Upper lobe of left lung (tissue), 6 donors: ENCODE data around the gene PLEKHG2. TPM values are rescaled to one million over a fixed set of nuclear protein-coding genes. Genes with fewer than 3 reads are reported as not detected.

Experiments used
- ATAC-seq, 2 donors: fragments of 200-7000 bp; cut with Tn5 transposase; one replicate each; pipeline ENCODE4 v1.9.1; 2022; ENCODE audit warnings: mild to moderate bottlenecking in 2 of 2, moderate library complexity in 2 of 2; ENCODE audit not compliant: low FRiP score in 2 of 2
- DNase-seq, 2 donors: peaks; one replicate each; pipeline ENCODE4 v3.0.0-alpha.2; 2019 to 2020
- H3K27ac ChIP-seq, 4 donors: fragments of 200-600 bp; sonication (generic); one replicate each; pipeline ENCODE4 v1.5.1; 2016 to 2019
- H3K27me3 ChIP-seq, 4 donors: fragments of 200-600 bp; sonication (generic); one replicate each; pipeline ENCODE4 v1.5.1; 2017 to 2019
- H3K36me3 ChIP-seq, 4 donors: fragments of 200-600 bp; sonication (generic); one replicate each; pipeline ENCODE4 v1.5.1; 2016 to 2019
- H3K4me1 ChIP-seq, 4 donors: fragments of 200-600 bp; sonication (generic); one replicate each; pipeline ENCODE4 v1.5.1; 2018 to 2019
- H3K4me3 ChIP-seq, 4 donors: fragments of 200-600 bp; sonication (generic); one replicate each; pipeline ENCODE4 v1.5.1; 2017 to 2019; ENCODE audit warnings: mild to moderate bottlenecking in 2 of 4, moderate library complexity in 1 of 4
- H3K9me3 ChIP-seq, 4 donors: fragments of 200-600 bp; sonication (generic); one replicate each; pipeline ENCODE4 v1.5.1; 2018 to 2019
- EP300 ChIP-seq, 4 donors: sonication (generic); formaldehyde crosslinking; IDR thresholded peaks; one replicate each; pipeline ENCODE4 v1.5.1; 2017; ENCODE audit warnings: antibody characterized with exemption in 4 of 4, control low read depth in 2 of 4
- POLR2A ChIP-seq, 4 donors: fragments of 450-650 bp; IDR thresholded peaks; one replicate each; pipeline ENCODE4 v1.5.1; 2016 to 2017; ENCODE audit warnings: antibody characterized with exemption in 4 of 4, mild to moderate bottlenecking in 2 of 4
- POLR2AphosphoS5 ChIP-seq, 2 donors: sonication (generic); formaldehyde crosslinking; IDR thresholded peaks; one replicate each; pipeline ENCODE4 v1.5.1; 2017; ENCODE audit warnings: antibody characterized with exemption in 2 of 2
- WGBS, 2 donors: methylation state at CpG; one replicate each; pipeline ENCODE4 v1.1.5; 2017 to 2018; 5-methylcytosine and 5-hydroxymethylcytosine counted together
- total RNA-seq, 6 donors: library from RNA; depleted of rRNA in 4 of 6; stranded (reverse); fragments of >200 nt in 4 of 6; gene quantifications; one replicate each; pipeline versions ENCODE4 v1.1.0 to v1.2.1, GENCODE V29; 2016 to 2021
- TF ChIP-seq, protein P1 (sequence below), 6 experiments: fragments of 450-650 bp in 4 of 6; fragments of 200-600 bp in 2 of 6; sonication (generic) in 2 of 6; IDR thresholded peaks; one replicate each; pipeline ENCODE4 v1.5.1; 2016 to 2019; ENCODE audit warnings: antibody characterized with exemption in 6 of 6
- donor health status: DM: no; HTN: no; CAD: no; lungs with moderate emphysema.
- donor health status: DM: no; HTN: yes; CAD: no; lungs with severe emphysema.

PLEKHG2 gene
- total RNA-seq, 6 donors from 2014 or later = 15.8 to 48.1 (median 29.0) TPM

DNA sequence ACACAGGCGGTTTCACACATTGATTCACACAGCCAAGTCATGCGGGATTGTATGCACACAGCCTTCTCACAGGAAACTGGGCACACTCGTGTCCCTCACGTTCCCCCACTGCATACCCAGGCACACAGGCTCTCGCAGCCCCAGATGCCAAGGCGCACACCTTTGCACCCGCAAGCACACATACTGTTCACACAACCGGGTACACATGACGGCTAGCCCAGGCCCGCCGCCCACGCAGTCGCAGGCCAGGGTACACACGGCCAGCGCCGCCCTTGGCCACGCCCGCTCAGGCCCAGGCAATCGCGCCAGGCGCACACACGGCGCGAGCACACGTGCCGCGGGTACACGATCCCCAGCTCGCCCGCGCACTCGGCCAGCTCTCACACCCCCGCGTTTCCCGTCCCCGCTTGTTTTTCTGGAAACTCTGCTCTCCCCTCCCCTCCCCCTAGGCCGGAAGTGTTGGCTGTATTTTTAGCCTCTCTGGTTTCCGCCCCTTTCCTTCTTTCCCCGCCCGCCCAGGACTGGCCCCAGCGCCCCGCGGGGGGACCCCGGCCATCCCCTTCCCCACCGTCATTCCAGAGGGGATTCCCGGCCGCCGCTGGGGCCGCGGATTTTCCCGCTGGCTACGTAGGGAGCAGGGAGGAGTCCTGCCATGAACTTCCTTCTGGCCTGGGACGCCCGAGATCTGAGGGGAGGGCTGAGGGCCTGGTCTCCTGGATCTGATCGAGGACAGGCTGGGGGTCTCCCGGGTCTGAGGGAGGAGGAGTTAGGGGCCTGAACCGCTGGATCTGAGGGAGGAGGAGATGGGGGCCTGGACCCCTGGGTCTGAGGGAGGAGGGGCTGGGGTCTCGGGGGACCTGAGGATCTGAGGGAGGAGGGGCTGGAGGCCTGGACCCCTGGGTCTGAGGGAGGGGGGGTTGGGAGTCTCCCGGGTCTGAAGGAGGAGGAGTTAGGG, 9.8 kb upstream of the PLEKHG2 start:
- Histone ChIP-seq H3K36me3 (peaks cover 0 to 9% (median 3%) of the 10 kb centered on the region in 4 donors), H3K4me1 (peaks cover 54 to 81% (median 65%) of the 10 kb centered on the region in 4 donors), H3K9me3 (no peaks in the 10 kb centered on the region), H3K27me3 (no peaks in the 10 kb centered on the region), H3K4me3 (peak overlapping the region; percentile 30 to 53 (median 49)), H3K27ac (peak overlapping the region; percentile 99 to 100 (median 100))
- DNase-seq (peak; percentile 95 to 98), ATAC-seq (peak; percentile 47 to 67)
- TF ChIP-seq POLR2A (IDR thresholded peaks at IDR 0.05) = peak in 3 of 4 donors; percentile 24 to 74 (median 49)
- TF ChIP-seq EP300 (IDR thresholded peaks at IDR 0.05) = peak; percentile 29 to 97 (median 92)
- TF ChIP-seq, protein P1, sequence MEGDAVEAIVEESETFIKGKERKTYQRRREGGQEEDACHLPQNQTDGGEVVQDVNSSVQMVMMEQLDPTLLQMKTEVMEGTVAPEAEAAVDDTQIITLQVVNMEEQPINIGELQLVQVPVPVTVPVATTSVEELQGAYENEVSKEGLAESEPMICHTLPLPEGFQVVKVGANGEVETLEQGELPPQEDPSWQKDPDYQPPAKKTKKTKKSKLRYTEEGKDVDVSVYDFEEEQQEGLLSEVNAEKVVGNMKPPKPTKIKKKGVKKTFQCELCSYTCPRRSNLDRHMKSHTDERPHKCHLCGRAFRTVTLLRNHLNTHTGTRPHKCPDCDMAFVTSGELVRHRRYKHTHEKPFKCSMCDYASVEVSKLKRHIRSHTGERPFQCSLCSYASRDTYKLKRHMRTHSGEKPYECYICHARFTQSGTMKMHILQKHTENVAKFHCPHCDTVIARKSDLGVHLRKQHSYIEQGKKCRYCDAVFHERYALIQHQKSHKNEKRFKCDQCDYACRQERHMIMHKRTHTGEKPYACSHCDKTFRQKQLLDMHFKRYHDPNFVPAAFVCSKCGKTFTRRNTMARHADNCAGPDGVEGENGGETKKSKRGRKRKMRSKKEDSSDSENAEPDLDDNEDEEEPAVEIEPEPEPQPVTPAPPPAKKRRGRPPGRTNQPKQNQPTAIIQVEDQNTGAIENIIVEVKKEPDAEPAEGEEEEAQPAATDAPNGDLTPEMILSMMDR (IDR thresholded peaks at IDR 0.05) = peak in 2 of 6 experiments; percentile 12
- peak; percentile 94 to 99 for TF ChIP-seq POLR2AphosphoS5 (IDR thresholded peaks at IDR 0.05)
- 1 to 3% methylated on average over 28 to 54 of the region's 59 CpGs for WGBS, 2 donors

DNA sequence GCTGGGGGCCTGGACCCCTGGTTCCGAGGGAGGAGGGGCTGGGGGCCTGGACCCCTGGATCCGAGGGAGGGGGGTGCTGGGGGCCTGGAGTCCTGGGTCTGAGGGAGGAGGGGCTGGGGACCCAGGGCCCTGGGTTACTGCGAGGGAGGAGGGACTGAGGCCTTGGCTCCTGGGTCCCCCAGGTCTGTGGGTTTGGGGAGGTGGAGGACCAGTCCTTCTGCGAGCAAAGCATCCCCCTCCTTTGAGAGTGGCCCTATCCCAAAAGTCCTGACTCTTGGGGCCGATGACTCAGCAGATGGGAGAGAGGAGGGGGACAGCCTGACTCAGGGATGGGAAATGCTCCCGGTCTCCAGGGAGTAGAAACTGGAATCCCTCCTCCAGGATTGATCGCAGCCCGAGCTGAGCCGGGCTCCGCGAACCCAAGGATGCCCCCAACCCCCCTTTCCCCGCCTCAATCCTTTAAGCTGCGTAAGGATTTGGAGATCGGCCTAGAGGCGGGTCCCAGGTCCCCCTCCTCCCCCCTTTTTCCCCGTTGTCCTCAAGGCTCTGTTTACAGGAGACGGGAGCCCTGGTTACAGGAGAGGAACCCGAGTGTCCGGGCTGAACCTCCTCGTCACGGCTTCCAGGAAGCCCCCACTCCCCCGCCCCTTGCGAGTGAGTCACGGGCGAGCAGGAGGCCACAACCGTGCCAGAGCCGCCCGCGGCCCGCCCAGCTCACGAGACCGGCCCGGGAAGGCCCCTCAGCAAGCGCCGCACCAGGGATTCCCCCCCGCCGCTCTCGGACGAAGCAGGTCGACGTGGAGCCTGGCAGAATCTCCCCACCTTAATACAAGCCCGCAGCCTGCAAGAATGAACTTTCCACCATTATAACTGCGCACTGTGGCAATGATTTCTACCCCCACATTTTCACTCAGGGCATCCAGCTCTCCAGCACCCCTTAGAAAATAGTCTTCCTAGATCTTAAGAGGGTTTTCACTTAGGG, 8.8 kb upstream of the PLEKHG2 start:
- WGBS, 2 donors = 1 to 4% methylated on average over 11 to 24 of the region's 43 CpGs
- peak; percentile 98 to 100 (median 100) for TF ChIP-seq EP300 (IDR thresholded peaks at IDR 0.05)
- TF ChIP-seq POLR2A (IDR thresholded peaks at IDR 0.05) = peak in 3 of 4 donors; percentile 60 to 89 (median 76)
- TF ChIP-seq POLR2AphosphoS5 (IDR thresholded peaks at IDR 0.05) = peak; percentile 97 to 100
- TF ChIP-seq, protein P1 (IDR thresholded peaks at IDR 0.05) = no peak
- Histone ChIP-seq H3K36me3 (peaks cover 8 to 19% (median 13%) of the 10 kb centered on the region in 4 donors), H3K4me1 (peaks cover 46 to 71% (median 55%) of the 10 kb centered on the region in 4 donors), H3K27me3 (no peaks in the 10 kb centered on the region), H3K9me3 (no peaks in the 10 kb centered on the region), H3K4me3 (peak overlapping the region; percentile 30 to 53 (median 49)), H3K27ac (peak overlapping the region; percentile 99 to 100 (median 100))
- peak; percentile 99 to 100 for DNase-seq
- ATAC-seq = peak; percentile 67 to 87

DNA sequence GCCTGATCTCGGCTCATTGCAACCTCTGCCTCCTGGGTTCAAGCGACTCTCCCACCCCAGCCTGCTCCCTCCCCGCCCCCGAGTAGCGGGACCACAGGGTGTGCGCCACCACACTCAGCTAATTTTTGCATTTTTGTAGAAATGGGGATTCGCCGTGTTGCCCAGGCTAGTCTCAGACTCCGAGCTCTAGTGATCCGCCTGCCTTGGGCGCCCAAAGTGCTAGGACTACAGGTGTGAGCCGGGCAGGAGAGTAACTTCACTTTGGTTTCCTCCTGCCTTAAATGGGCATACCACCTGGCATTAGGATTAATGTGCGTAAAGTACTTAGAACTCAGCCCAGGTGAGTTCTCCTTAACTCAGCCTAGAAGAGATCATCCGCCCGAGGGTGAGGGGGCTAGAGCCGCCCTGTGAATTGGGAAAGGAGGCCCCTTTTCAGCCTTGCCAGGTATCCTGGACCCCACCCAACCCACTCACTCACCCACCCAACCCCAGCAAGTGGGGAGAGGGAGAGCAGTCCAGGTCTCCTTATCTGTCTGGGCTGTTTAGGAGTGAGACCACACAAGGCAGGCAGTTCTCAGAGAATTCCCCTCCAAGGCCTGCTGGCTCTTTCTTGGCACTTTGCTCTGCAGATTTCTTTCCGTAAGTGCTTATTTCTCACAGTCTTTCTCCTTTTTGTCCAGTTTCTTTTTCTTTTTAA, 7.1 kb upstream of the PLEKHG2 start:
- WGBS, 2 donors = 91 to 94% methylated on average over 15 to 17 of the region's 17 CpGs
- no peak for DNase-seq
- no peaks in the 10 kb centered on the region for H3K9me3 ChIP-seq
- peak overlapping the region; percentile 99 to 100 (median 100) for H3K27ac ChIP-seq
- ATAC-seq = no peak
- no peaks in the 10 kb centered on the region for H3K27me3 ChIP-seq
- peaks cover 37 to 61% (median 46%) of the 10 kb centered on the region in 4 donors for H3K4me1 ChIP-seq
- peak overlapping the region in 3 of 4 donors; percentile 72 to 81 (median 80) for H3K4me3 ChIP-seq
- TF ChIP-seq EP300 (IDR thresholded peaks at IDR 0.05) (no peak), POLR2AphosphoS5 (IDR thresholded peaks at IDR 0.05) (no peak), POLR2A (IDR thresholded peaks at IDR 0.05) (no peak)
- TF ChIP-seq, protein P1 (IDR thresholded peaks at IDR 0.05) = no peak
- H3K36me3 ChIP-seq = peaks cover 11 to 23% (median 15%) of the 10 kb centered on the region in 4 donors
